ENCODE measurements around the gene ZNF562.
"Not testable (repeated sequence)": the region's sequence is repeated elsewhere in the genome, so short reads cannot be mapped to it uniquely, and the experiment has no call there.

The ZNF562 gene

GRCh38 chr19:9674663-9675357 lies at the start of gene ZNF562:
Gene ZNF562 (minus strand): TSS chr19:9675100. CDS start chr19:9660744, 14,356 bp downstream.
- DNase-seq: peak; percentile 90

- DNase-seq: no peak
Measured at GRCh38 chr19:9724157-9724556, 49.3 kb upstream of the ZNF562 start.

DNA sequence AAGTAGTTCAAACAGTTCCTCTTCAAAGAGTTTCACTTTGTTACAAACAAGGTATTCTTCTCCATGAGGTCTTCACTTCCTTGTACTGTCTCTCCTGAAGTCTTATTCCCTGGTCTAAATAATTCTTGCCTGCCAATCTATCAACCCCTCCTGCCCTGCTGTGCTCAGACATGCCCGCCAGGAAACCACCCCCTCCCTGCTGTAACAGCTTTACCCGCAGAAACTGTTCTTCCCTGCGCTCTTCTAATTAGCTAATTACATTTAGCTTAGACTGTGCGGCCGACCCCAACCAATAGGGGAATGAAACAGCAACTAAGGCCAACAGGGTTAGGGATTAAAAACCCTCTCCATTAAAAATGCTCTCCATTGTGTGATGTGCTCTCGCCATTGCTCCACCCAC lies 47.0 kb upstream of the ZNF562 start:
- DNase-seq: no peak

DNA sequence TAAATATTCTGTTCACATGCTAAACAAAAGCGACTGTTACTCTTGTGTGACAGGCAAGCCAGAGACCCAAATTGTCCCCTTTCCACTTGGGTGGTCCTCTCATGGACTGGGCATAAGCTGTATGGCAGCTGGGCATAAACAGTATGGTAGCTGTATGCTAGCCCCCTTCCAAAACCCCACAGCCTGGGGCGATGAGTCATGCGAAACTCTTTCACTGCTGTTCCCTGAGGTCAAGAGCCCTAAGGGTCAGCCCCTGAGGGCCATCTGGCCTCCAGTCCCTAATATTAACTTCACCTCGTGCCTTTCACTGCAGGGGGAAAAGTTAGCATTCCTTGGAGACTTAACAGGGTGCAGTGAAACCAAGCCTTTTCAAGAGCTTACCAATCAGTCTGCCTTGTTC lies 45.6 kb upstream of the ZNF562 start:
- no peak for DNase-seq

GRCh38 chr19:9711815-9712214 lies 36.9 kb upstream of the ZNF562 start:
- DNase-seq: no peak

GRCh38 chr19:9709305-9709704 lies 34.4 kb upstream of the ZNF562 start:
- no peak for DNase-seq

DNA sequence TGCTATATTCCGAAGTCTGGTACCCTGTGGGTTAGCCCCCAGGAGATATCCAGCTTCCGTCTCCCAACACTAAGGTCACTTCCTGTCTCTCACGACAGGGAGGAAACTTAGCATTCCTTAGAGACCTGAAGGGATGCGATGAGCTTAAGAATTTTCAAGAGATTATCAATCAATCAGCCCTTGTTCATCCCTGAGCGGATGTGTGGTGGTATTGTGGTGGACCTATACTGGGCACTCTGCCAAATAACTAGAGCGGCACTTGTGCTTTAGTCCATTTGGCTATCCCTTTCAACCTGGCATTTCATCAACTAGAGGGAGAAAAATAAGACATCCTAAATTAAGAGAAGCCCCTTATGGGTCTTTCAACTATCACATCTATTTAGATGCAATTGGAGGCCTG lies 30.9 kb upstream of the ZNF562 start:
- no peak for DNase-seq

- no peak for DNase-seq
Measured at GRCh38 chr19:9702186-9702585, 27.3 kb upstream of the ZNF562 start.

DNA sequence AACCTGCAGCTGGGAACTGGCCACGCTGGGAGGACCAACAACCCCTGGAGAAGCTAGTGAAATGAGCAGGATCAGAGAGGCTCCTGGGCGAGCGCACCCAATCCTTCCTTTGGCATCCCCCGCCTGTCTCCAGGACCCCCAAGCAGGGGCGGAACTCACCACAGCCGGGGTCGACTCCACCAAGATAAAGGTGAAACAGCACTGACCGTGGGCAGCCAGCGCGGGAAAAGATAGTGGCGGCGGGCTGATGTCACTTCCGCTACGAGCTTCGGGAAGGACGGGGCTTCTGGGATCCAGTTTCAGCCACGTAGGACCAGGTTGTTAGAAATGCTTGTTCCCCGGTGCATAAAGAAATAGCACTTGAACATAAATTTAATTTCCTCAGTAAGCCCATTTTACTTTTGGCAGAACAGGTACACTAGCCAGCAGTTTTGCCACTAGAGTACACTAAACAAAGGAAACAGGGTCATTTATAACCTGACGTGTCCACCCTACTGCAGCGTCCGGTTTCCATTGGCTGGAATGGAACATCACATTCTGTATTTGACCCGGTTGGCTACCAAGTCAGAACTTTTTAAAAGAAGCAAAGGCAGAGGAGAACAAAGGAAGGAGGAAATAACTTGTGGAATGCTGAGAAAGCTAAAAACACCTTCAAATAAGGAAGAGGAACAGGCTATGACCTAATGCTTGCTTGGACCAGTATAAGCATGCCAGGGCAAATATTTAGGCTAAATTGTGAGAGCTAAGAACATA lies 25.5 kb upstream of the ZNF562 start:
- no peak for DNase-seq

DNA sequence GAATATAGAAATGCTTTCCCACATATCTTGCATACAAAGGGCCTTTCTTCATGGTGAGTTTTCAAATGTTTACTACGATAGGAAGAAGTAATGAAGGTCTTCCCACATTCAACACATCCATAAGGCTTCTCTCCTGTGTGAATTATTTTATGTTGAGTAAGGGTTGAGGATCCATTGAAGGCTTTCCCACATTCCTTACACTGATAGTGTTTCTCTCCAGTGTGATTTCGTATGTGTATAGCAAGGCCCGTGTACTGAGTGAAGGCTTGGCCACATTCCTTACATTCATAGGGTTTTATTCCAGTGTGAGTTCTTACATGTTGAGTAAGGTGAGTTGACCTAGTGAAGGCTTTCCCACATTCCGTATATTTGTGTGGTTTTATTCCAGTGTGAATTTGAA lies 15.4 kb upstream of the ZNF562 start:
- not testable (repeated sequence) for DNase-seq

- not testable (repeated sequence) for DNase-seq
Measured at GRCh38 chr19:9679996-9680395, 5.1 kb upstream of the ZNF562 start.

DNA sequence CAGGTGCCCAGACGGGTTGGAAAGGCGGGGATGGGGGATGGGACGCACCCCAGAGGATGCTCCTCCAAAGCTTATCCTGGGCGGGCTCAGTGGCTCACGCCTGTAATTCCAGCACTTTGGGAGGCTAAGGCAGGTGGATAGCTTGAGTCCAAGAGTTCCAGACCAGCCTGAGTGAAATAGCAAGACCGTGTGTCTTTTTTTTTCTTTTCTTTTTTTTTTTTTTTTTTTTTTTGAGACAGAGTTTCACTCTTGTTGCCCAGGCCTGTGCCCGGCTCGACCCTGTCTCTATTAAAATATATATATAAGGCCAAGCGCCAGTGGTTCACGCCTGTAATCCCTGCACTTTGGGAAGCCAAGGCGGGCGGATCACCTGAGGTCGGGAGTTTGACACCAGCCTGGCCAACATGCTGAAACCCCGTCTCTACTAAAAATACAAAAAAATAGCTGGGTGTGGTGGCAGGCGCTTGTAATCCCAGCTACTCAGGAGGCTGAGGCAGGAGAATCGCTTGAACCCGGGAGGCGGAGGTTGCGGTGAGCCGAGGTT lies 530 bp upstream of the ZNF562 start:
- not testable (repeated sequence) for DNase-seq

DNA sequence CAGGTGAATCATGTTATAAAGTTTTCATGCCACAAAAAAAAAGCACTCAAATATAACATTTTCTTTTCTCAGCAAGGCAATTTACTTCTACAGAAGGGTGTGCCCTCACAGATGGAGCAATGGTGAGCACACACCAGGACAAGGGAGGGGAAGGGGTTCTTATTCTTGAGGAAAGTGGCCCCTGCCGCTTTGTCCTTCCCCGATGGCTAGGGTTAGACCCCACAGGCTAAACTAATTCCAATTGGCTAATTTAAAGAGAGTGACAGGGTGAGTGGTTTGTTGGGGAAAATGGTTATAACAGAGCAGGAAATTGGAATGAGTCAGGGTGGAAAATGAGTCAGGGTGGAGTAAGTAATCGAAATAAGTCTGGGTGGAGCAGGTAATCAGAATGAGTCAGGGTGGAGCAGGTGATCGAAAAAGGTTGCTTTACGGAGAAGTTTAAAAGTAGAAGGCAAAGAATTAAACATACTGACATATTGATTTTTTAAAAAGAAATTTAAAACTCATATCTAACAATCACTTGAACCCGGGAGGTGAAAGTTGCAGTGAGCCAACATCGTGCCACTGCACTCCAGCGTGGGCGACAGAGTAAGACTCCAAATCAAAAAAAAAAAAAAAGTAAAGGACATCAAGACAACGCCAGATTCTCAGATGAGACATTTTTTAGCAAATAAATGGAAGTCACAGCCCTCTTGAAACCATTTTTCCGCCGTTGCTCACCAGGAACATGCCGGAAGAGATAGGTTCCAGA lies 813 bp downstream of the ZNF562 start:
- DNase-seq: peak; percentile 51

DNA sequence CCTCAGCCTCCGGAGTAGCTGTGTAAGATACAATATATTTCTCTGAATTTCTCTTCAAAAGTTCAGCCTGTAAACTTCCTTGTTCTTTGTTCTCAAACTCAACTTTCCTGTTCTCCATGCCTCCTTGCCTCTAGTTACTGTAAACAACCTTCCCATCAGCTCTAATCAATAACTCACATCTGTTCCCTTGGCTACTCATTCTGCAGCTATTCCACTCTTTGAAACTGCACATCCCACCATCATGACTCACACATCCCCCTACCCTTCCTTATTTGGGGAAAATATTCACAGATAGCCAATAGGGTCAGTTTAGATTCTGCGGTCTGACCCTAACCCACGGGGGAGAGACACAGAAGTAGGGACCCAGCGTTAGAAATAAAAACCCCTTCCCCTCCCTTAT lies 2.0 kb downstream of the ZNF562 start:
- DNase-seq: no peak

DNA sequence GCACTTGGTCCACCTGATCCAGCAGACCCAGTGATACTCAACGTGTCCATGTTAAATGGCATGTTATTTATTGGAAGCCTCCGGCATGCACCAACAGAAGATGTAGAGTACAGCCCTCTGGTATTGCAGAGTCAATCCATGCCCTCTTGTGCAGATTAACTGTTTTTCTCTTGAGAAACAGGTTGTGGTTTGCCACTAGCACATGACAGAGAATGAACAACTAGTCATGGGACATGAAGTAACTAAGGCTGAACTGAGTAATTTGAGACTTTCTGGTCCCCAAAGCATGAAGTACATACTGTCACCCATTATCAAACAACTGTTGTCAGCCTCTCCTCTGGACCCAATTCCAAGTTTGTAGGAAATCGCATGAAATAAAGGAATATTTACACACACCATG lies 3.2 kb downstream of the ZNF562 start:
- no peak for DNase-seq

- DNase-seq: no peak
Measured at GRCh38 chr19:9668544-9668943, 6.4 kb downstream of the ZNF562 start.

DNA sequence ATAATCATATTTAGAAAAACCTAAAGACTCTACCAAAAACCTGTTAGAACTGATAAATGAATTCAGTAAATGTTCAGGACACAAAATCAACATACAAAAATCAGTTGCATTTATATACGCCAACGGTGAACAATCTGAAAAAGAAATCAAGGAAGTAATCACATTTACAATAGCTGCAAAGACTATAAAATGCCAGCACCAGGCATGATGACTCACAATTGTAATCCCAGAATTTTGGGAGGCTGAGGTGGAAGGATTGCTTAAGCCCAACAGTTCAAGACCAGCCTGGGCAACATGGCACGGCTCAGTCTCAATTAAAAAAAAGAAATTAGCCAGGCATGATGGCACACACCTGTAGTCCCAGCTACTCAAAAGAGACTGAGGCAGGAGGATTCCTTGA lies 7.0 kb downstream of the ZNF562 start:
- DNase-seq: no peak

GRCh38 chr19:9658769-9659168 lies 16.1 kb downstream of the ZNF562 start:
- DNase-seq: no peak

DNA sequence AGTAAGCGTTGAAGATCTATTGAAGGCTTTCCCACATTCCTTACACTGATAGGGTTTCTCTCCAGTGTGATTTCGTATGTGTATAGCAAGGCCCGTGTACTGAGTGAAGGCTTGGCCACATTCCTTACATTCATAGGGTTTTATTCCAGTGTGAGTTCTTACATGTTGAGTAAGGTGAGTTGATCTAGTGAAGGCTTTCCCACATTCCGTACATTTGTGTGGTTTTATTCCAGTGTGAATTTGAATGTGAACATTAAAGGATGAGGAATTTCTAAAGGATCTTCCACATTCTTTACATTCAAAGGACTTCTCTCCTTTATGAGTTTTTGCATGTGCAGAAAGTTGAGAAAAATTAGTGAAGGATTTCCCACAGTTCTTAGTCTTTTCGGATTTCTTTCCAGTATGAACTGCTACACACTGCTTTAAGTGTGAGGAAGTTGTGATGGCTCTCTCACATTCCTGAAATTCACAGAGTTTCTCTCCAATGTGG lies 21.8 kb downstream of the ZNF562 start:
- not testable (repeated sequence) for DNase-seq

DNA sequence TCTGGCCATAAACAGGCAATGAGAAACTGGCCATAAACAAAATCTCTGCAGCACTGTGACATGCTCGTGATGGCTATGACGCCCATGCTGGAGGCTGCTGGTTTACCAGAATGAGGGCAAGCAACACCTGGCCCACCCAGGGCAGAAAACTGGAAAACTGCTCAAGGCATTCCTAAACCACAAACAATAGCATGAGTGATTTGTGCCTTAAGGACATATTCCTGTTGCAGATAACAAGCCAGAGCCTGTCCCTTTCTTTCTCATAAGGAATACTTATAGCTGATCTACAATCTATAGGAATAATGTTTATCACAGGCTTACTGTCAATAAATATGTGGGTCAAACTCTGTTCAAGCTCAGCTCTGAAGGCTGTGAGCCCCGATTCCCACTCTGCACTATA lies 23.4 kb downstream of the ZNF562 start:
- DNase-seq: not testable (repeated sequence)

- no peak for DNase-seq
Measured at GRCh38 chr19:9650345-9650744, 24.6 kb downstream of the ZNF562 start.

DNA sequence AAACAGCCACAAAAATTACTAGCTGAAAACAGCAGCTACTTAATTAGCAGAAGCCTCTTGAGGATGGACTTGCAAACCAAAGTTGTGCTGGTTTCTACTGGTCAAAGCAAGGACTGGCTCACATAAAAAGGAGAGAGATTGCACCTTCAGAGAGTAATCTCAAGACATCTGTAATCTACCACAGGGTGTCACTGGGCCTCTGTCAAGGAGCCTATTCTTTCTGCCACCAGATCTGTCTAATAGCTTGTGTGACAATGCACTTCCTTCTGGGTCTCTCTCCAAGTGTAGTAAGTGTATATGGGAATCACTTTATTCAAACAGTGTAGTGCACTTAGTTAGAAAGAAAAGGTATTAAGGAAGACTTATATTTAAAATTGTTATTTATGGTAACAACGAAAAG lies 29.4 kb downstream of the ZNF562 start:
- no peak for DNase-seq

DNA sequence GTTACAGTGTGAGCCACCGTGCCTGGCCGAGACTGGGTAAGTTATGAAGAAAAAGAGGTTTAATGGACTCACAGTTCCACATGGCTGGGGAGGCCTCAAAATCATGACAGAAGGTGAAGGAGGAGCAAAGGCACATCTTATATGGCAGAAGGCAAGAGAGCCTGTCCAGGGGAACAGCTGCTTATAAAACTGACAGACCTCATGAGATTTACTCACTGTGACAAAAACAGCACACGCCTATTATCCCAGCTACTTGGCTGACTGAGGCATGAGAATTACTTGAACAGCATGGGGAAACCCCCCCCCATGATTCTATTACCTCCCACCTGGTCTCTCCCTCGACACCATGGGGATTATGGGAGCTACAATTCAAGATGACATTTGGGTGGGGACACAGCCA lies 30.4 kb downstream of the ZNF562 start:
- DNase-seq: no peak

Measured in stimulated activated CD8-positive, alpha-beta memory T cell treated with anti-CD3 and anti-CD28 coated beads, Interleukin-4, amount 100 ng/mL, for 48 hours (primary cell).